GM19438 (cell line): ENCODE measurements around the gene LRRN2.
"Not testable (repeated sequence)": the region's sequence is repeated elsewhere in the genome, so short reads cannot be mapped to it uniquely, and the experiment has no call there.

Source experiments
- ATAC-seq: cut with Tn5 transposase; IDR thresholded peaks from one replicate; pipeline ENCODE4 v1.9.1; 2021; ENCODE audit warnings: low read depth; ENCODE audit not compliant: unreplicated experiment

The LRRN2 gene

GRCh38 chr1:204692841-204693356, 7.4 kb upstream of the LRRN2 start:
- ATAC-seq: no peak

- no peak for ATAC-seq
Observed at GRCh38 chr1:204692325-204692840, 6.8 kb upstream of the LRRN2 start.

- ATAC-seq: not testable (repeated sequence)
Observed at GRCh38 chr1:204691328-204691730, 5.8 kb upstream of the LRRN2 start.

- ATAC-seq: no peak
Observed at GRCh38 chr1:204688776-204689175, 3.2 kb upstream of the LRRN2 start.

- no peak for ATAC-seq
Observed at GRCh38 chr1:204688007-204688406, 2.5 kb upstream of the LRRN2 start.

GRCh38 chr1:204684571-204685235, 835 bp downstream of the LRRN2 start:
- no peak for ATAC-seq

- ATAC-seq: no peak
Observed at GRCh38 chr1:204684206-204684570, 1.4 kb downstream of the LRRN2 start.

GRCh38 chr1:204683284-204684205, 2.0 kb downstream of the LRRN2 start:
- no peak for ATAC-seq

- ATAC-seq: no peak
Observed at GRCh38 chr1:204680461-204680860, 5.1 kb downstream of the LRRN2 start.

- no peak for ATAC-seq
Observed at GRCh38 chr1:204680051-204680450, 5.5 kb downstream of the LRRN2 start.

- no peak for ATAC-seq
Observed at GRCh38 chr1:204678721-204679475, 6.6 kb downstream of the LRRN2 start.

- no peak for ATAC-seq
Observed at GRCh38 chr1:204677864-204678263, 7.7 kb downstream of the LRRN2 start.

- no peak for ATAC-seq
Observed at GRCh38 chr1:204676043-204676442, 9.5 kb downstream of the LRRN2 start.

GRCh38 chr1:204673909-204674649, 11.5 kb downstream of the LRRN2 start:
- ATAC-seq: no peak

- no peak for ATAC-seq
Observed at GRCh38 chr1:204673209-204673608, 12.3 kb downstream of the LRRN2 start.

- no peak for ATAC-seq
Observed at GRCh38 chr1:204672482-204673121, 12.9 kb downstream of the LRRN2 start.

- no peak for ATAC-seq
Observed at GRCh38 chr1:204672069-204672468, 13.5 kb downstream of the LRRN2 start.

GRCh38 chr1:204670152-204670927, 15.2 kb downstream of the LRRN2 start:
- no peak for ATAC-seq

- no peak for ATAC-seq
Observed at GRCh38 chr1:204669579-204669978, 16.0 kb downstream of the LRRN2 start.
